HL-60 (cell line): ENCODE measurements around the gene CAMK2D.

ENCODE experiments used
- CTCF ChIP-seq: IDR thresholded peaks from one replicate; pipeline ENCODE4 v1.5.1; 2011; ENCODE audit warnings: low read length, control low read depth, inconsistent platforms; ENCODE audit not compliant: insufficient read depth
- POLR2AphosphoS5 ChIP-seq: IDR thresholded peaks from 2 replicates; pipeline ENCODE4 v1.6.1; 2012; ENCODE audit warnings: low read depth
- SPI1 ChIP-seq: IDR thresholded peaks from 2 replicates; pipeline ENCODE4 v1.6.1; 2012; ENCODE audit warnings: low read depth, mild to moderate bottlenecking, borderline replicate concordance

DNA sequence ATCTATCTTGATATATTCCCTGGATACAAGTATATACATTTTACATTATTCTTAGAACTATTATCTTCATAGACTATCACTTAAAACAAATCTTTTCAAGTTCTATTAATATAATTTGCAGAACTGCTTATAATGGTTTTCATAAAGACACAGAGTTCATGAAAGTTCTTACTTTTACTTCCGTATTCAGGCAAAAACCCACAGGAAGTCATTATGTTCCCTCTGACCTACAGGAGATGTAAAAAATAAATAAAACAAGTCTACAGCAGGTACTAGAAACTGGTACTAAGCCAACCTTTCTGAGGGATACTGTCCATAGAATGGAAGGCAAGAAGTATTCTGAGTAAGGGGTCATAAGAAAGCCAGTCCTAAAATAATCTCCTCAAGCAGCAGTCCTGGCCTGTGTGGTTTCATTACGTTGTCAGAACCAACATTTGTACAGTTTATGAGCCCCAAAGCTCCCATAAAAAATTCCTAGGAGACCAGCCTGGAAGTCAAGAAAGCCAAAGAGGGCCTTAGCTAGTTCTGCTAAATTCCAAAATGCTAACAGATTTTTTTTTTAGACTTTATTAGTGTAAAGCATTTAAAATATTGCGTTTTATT is 68.6 kb downstream of the CAMK2D start:
- TF ChIP-seq POLR2AphosphoS5 (no peak), SPI1 (no peak), CTCF (no peak)
